HepG2 (cell line): ENCODE measurements around the gene CERS3. TPM values are rescaled to one million over a fixed set of nuclear protein-coding genes. Genes with fewer than 3 reads are reported as not detected.

Experiments used
- ATAC-seq: fragments of 200-7000 bp; cut with Tn5 transposase; 3 replicates; pipeline ENCODE4 v1.9.1; 2020; ENCODE audit warnings: mild to moderate bottlenecking, moderate library complexity
- BruUV-seq: library from RNA; stranded (reverse); fragments of 400-500 nt; replicated peaks from 2 replicates; lab custom pipeline; 2021; lab: Mats Ljungman, UMichigan
- CTCF ChIA-PET: fragments of 300-600 bp; formaldehyde crosslinking; extraction: SDS; loops from one replicate; lab custom pipeline; 2021; ENCODE audit warnings: low total read pairs, inconsistent platforms, low intra/inter-chr PET ratio; lab: Yijun Ruan, JAX
- POLR2A ChIA-PET: fragments of 350-600 bp; sonication (Branson Sonifier 250); formaldehyde crosslinking; loops from one replicate; lab custom pipeline; 2020; ENCODE audit warnings: antibody characterized with exemption, inconsistent platforms; lab: Yijun Ruan, JAX
- DNase-seq: peaks from one replicate; pipeline ENCODE4 v3.0.0-alpha.2; 2015; ENCODE audit warnings: low spot score
- FAIRE-seq: peaks from 3 replicates; lab custom pipeline; 2011; peaks lifted over from hg19 to GRCh38; lab: Jason Lieb, UNC
- H2AFZ ChIP-seq: one replicate; pipeline ENCODE4 v1.6.1; 2011; ENCODE audit warnings: low read length, inconsistent platforms
- H3K27ac ChIP-seq: fragments of 300-600 bp; 3 replicates; pipeline ENCODE4 v1.8.0; 2011; ENCODE audit warnings: mixed run types, mild to moderate bottlenecking, mixed read lengths, low read length, inconsistent platforms; ENCODE audit not compliant: insufficient read depth; ENCODE audit errors: extremely low read length
- H3K27me3 ChIP-seq, 2 experiments: fragments of 200-600 bp in 1 of 2; 2 replicates in 1 of 2; 3 replicates in 1 of 2; pipeline versions ENCODE4 v1.6.0 to v1.8.0; 2011; ENCODE audit warnings: low read length in 2 of 2, mild to moderate bottlenecking in 2 of 2, moderate library complexity in 2 of 2, inconsistent platforms in 1 of 2; ENCODE audit not compliant: insufficient read depth in 2 of 2, control insufficient read depth in 1 of 2
- H3K36me3 ChIP-seq, 2 experiments: fragments of 200-600 bp in 1 of 2; replicated peaks in 1 of 2; 2 replicates in 1 of 2; 3 replicates in 1 of 2; pipeline versions ENCODE4 v1.5.1 to v1.8.0; 2011; ENCODE audit warnings: low read length in 2 of 2, inconsistent platforms in 1 of 2; ENCODE audit not compliant: insufficient read depth in 2 of 2, control insufficient read depth in 1 of 2
- H3K4me1 ChIP-seq: 2 replicates; pipeline ENCODE4 v1.5.1; 2012; ENCODE audit warnings: low read length, inconsistent platforms; ENCODE audit not compliant: insufficient read depth
- H3K4me2 ChIP-seq: 2 replicates; pipeline ENCODE4 v1.6.0; 2011; ENCODE audit warnings: low read depth, low read length, inconsistent platforms
- H3K4me3 ChIP-seq, 3 experiments: fragments of 200-600 bp in 1 of 3; sonication (generic), shearing (Covaris generic) in 1 of 3; replicated peaks in 1 of 3; 2 replicates each; pipeline ENCODE4 v1.5.1; 2011 to 2016; ENCODE audit warnings: low read length in 3 of 3, inconsistent platforms in 2 of 3, low read depth in 2 of 3, mild to moderate bottlenecking in 2 of 3, control low read depth in 1 of 3, mixed read lengths in 1 of 3; ENCODE audit not compliant: insufficient read depth in 1 of 3
- H3K79me2 ChIP-seq: one replicate; pipeline ENCODE4 v1.6.1; 2011; ENCODE audit warnings: low read length, inconsistent platforms; ENCODE audit not compliant: insufficient read depth
- H3K9ac ChIP-seq: 2 replicates; pipeline ENCODE4 v1.6.0; 2011; ENCODE audit warnings: mild to moderate bottlenecking, low read depth, low read length, inconsistent platforms; ENCODE audit not compliant: insufficient read depth
- H3K9me3 ChIP-seq: 2 replicates; pipeline ENCODE4 v1.5.1; 2012; ENCODE audit warnings: mild to moderate bottlenecking, low read length
- H4K20me1 ChIP-seq: 2 replicates; pipeline ENCODE4 v1.6.0; 2011; ENCODE audit warnings: inconsistent platforms, mild to moderate bottlenecking, low read length, moderate library complexity; ENCODE audit not compliant: insufficient read depth
- HCFC1 ChIP-seq: fragments of 150-350 bp; IDR thresholded peaks from 2 replicates; pipeline ENCODE4 v1.6.1; 2014; ENCODE audit warnings: low read depth, low read length
- HOXA5 ChIP-seq: sonication (generic); formaldehyde crosslinking; IDR thresholded peaks from 2 replicates; pipeline ENCODE4 v1.4.0; 2020; ENCODE audit warnings: missing genetic modification reagents
- MED1 ChIP-seq: sonication (generic); formaldehyde crosslinking; IDR thresholded peaks from 2 replicates; pipeline ENCODE4 v1.4.0; 2020; ENCODE audit warnings: missing genetic modification reagents
- NCOA5 ChIP-seq: sonication (generic); formaldehyde crosslinking; IDR thresholded peaks from 2 replicates; pipeline ENCODE4 v1.4.0; 2020; ENCODE audit warnings: missing genetic modification reagents
- SKI ChIP-seq: fragments of 450-650 bp; IDR thresholded peaks from one replicate; pipeline ENCODE4 v1.6.1; 2018; ENCODE audit warnings: mild to moderate bottlenecking; ENCODE audit not compliant: partially characterized antibody
- ZEB1 ChIP-seq: IDR thresholded peaks from 2 replicates; pipeline ENCODE4 v1.6.1; 2012; ENCODE audit warnings: mild to moderate bottlenecking, low read depth, inconsistent platforms; ENCODE audit not compliant: insufficient replicate concordance
- ZZZ3 ChIP-seq: sonication (generic); formaldehyde crosslinking; IDR thresholded peaks from 2 replicates; pipeline ENCODE4 v1.4.0; 2020; ENCODE audit warnings: missing genetic modification reagents, mild to moderate bottlenecking, borderline replicate concordance
- WGBS: methylation state at CpG from one replicate; pipeline ENCODE4 v1.1.6; 2017; ENCODE audit warnings: low lambda C conversion rate; 5-methylcytosine and 5-hydroxymethylcytosine counted together
- in situ Hi-C: cut with HindIII; loops from 2 replicates; pipeline ENCODE4 v1.10.0; 2017; ENCODE audit warnings: low pct_unique_long_range_greater_than_20kb; ENCODE audit not compliant: extremely low pct_ligation_motif_present
- intact Hi-C: fragments of 100-400 bp; cut with micrococcal nuclease; formaldehyde crosslinking; loops from one replicate; pipeline ENCODE4 v1.10.0; 2022; ENCODE audit not compliant: unreplicated experiment
- polyA plus RNA-seq, 8 experiments: library from polyadenylated mRNA; depleted of rRNA in 3 of 8; stranded (reverse) in 7 of 8; unstranded in 1 of 8; fragments of >200 nt; fragmentation: Illumina TruSeq in 4 of 8; extraction: Trizol in 4 of 8; gene quantifications; 2 replicates each; pipeline versions ENCODE4 v1.2.1 to v1.2.3, GENCODE V29; 2011 to 2016; ENCODE audit warnings: low read depth in 4 of 8, missing spikeins in 1 of 8, mixed read lengths in 1 of 8; ENCODE audit not compliant: insufficient read depth in 1 of 8
- total RNA-seq, 5 experiments: library from RNA; depleted of rRNA; stranded (reverse); fragments of >200 nt; fragmentation: Illumina TruSeq; extraction: Trizol; gene quantifications; 2 replicates each; pipeline ENCODE4 v1.2.3, GENCODE V29; 2016; ENCODE audit warnings: low read depth in 1 of 5
- TF ChIP-seq, protein P1 (sequence below): sonication (generic); formaldehyde crosslinking; IDR thresholded peaks from 2 replicates; pipeline ENCODE4 v1.4.0; 2020; ENCODE audit warnings: mild to moderate bottlenecking, missing genetic modification reagents
- TF ChIP-seq, protein P2 (sequence below): IDR thresholded peaks from 2 replicates; pipeline ENCODE4 v1.6.1; 2016
- TF ChIP-seq, protein P3 (sequence below), 2 experiments: sonication (generic) in 1 of 2; formaldehyde crosslinking in 1 of 2; IDR thresholded peaks; 2 replicates each; pipeline versions ENCODE4 v1.4.0 to v1.6.1; 2016 to 2020; ENCODE audit warnings: borderline replicate concordance in 1 of 2, low read depth in 1 of 2, mild to moderate bottlenecking in 1 of 2, missing genetic modification reagents in 1 of 2
- TF ChIP-seq, protein P4 (sequence below): IDR thresholded peaks from 2 replicates; pipeline ENCODE4 v1.6.1; 2018; ENCODE audit warnings: missing genetic modification reagents, mild to moderate bottlenecking, missing compliant biosample characterization
- TF ChIP-seq, protein P5 (sequence below): sonication (generic); formaldehyde crosslinking; IDR thresholded peaks from 2 replicates; pipeline ENCODE4 v1.9.0; 2022; ENCODE audit warnings: low read depth, missing genetic modification reagents

The CERS3 gene
- total and polyA plus RNA-seq, 2 of the 13 experiments (the other 11 are each of a cell fraction or from before 2014, with no cell fraction given): not detected

DNA sequence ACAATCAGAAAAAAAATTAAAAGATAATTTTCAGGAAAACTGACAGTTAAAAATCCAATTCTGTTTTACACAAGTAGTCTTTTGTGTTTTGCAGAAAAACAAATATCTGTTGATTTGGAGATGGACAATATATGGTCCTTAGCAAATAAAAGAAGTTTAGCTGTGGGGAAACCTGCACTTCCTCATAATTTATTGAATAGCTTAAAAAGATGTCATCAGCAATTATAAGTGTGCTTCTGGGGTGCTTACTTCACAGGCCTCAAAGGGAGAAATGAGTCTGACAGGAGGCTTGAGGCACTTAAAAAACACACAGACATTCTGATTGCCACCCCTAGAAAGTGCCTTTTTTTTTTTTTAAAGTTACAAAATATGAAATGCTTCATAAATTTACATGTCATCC is 31.6 kb upstream of the CERS3 start (continued):
- TF ChIP-seq, protein P1, sequence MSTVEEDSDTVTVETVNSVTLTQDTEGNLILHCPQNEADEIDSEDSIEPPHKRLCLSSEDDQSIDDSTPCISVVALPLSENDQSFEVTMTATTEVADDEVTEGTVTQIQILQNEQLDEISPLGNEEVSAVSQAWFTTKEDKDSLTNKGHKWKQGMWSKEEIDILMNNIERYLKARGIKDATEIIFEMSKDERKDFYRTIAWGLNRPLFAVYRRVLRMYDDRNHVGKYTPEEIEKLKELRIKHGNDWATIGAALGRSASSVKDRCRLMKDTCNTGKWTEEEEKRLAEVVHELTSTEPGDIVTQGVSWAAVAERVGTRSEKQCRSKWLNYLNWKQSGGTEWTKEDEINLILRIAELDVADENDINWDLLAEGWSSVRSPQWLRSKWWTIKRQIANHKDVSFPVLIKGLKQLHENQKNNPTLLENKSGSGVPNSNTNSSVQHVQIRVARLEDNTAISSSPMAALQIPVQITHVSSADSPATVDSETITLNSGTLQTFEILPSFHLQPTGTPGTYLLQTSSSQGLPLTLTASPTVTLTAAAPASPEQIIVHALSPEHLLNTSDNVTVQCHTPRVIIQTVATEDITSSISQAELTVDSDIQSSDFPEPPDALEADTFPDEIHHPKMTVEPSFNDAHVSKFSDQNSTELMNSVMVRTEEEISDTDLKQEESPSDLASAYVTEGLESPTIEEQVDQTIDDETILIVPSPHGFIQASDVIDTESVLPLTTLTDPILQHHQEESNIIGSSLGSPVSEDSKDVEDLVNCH (CRISPR knock-in tag): no peak
- TF ChIP-seq, protein P2, sequence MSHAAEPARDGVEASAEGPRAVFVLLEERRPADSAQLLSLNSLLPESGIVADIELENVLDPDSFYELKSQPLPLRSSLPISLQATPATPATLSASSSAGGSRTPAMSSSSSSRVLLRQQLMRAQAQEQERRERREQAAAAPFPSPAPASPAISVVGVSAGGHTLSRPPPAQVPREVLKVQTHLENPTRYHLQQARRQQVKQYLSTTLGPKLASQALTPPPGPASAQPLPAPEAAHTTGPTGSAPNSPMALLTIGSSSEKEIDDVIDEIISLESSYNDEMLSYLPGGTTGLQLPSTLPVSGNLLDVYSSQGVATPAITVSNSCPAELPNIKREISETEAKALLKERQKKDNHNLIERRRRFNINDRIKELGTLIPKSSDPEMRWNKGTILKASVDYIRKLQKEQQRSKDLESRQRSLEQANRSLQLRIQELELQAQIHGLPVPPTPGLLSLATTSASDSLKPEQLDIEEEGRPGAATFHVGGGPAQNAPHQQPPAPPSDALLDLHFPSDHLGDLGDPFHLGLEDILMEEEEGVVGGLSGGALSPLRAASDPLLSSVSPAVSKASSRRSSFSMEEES (CRISPR knock-in tag): no peak
- TF ChIP-seq HOXA5 (CRISPR knock-in tag): no peak

DNA sequence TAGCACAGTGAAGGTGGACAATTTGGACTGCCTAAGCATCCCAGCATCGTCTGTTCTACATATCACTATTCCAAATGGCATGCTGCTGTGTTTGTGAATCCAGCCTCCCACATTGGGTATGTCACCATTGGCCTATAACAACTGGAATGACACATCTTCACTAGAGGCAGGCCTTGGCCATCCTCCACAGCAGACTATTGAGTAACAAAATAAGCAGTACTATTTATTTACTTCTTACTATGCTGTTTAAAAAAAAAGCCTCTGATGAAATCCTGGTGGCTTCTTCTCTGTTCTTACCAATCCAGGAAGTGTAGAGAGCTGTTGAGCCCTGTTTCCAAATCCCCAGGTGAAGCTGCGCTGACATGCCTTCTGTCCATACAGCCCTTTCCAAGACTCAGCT is 30.6 kb upstream of the CERS3 start:
- BruUV-seq: no TSS peak
- Histone ChIP-seq H3K4me1 (peaks cover 19% of the 10 kb centered on the region), H3K27ac (no peak overlapping the region), H3K36me3 (no peaks in the 10 kb centered on the region), H3K4me2 (no peak overlapping the region), H3K9ac (no peak overlapping the region), H2AFZ (no peak overlapping the region), H3K27me3 (no peaks in the 10 kb centered on the region), H4K20me1 (no peaks in the 10 kb centered on the region), H3K4me3 (no peak overlapping the region), H3K79me2 (no peaks in the 10 kb centered on the region), H3K9me3 (no peaks in the 10 kb centered on the region)
- peak; percentile 3 for DNase-seq
- in situ Hi-C loops: no loop called here
- CTCF ChIA-PET: no interaction called here
- intact Hi-C loops: no loop called here
- POLR2A ChIA-PET: no interaction called here
- ATAC-seq: no peak
- WGBS: 44% methylated on average over 2 of the region's 2 CpGs
- no peak for FAIRE-seq
- TF ChIP-seq MED1 (CRISPR knock-in tag) (no peak), SKI (no peak), NCOA5 (CRISPR knock-in tag) (no peak), ZZZ3 (CRISPR knock-in tag) (no peak), ZEB1 (no peak), HCFC1 (no peak)
- TF ChIP-seq, protein P3, sequence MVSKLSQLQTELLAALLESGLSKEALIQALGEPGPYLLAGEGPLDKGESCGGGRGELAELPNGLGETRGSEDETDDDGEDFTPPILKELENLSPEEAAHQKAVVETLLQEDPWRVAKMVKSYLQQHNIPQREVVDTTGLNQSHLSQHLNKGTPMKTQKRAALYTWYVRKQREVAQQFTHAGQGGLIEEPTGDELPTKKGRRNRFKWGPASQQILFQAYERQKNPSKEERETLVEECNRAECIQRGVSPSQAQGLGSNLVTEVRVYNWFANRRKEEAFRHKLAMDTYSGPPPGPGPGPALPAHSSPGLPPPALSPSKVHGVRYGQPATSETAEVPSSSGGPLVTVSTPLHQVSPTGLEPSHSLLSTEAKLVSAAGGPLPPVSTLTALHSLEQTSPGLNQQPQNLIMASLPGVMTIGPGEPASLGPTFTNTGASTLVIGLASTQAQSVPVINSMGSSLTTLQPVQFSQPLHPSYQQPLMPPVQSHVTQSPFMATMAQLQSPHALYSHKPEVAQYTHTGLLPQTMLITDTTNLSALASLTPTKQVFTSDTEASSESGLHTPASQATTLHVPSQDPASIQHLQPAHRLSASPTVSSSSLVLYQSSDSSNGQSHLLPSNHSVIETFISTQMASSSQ (IDR thresholded peaks at IDR 0.05; ENCODE audit: low read depth): no peak
- TF ChIP-seq, protein P3 (CRISPR knock-in tag; IDR thresholded peaks at IDR 0.05; ENCODE audit: borderline replicate concordance): no peak
- TF ChIP-seq, protein P4, sequence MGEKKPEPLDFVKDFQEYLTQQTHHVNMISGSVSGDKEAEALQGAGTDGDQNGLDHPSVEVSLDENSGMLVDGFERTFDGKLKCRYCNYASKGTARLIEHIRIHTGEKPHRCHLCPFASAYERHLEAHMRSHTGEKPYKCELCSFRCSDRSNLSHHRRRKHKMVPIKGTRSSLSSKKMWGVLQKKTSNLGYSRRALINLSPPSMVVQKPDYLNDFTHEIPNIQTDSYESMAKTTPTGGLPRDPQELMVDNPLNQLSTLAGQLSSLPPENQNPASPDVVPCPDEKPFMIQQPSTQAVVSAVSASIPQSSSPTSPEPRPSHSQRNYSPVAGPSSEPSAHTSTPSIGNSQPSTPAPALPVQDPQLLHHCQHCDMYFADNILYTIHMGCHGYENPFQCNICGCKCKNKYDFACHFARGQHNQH (CRISPR knock-in tag): no peak
- TF ChIP-seq, protein P5, sequence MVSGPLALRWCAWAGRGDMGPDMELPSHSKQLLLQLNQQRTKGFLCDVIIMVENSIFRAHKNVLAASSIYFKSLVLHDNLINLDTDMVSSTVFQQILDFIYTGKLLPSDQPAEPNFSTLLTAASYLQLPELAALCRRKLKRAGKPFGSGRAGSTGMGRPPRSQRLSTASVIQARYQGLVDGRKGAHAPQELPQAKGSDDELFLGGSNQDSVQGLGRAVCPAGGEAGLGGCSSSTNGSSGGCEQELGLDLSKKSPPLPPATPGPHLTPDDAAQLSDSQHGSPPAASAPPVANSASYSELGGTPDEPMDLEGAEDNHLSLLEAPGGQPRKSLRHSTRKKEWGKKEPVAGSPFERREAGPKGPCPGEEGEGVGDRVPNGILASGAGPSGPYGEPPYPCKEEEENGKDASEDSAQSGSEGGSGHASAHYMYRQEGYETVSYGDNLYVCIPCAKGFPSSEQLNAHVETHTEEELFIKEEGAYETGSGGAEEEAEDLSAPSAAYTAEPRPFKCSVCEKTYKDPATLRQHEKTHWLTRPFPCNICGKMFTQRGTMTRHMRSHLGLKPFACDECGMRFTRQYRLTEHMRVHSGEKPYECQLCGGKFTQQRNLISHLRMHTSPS (CRISPR knock-in tag): no peak
